CD4-positive, alpha-beta T cell treated with Interleukin-17A for 4 hours (primary cell): ENCODE results near the gene INTS12.
A peak's percentile ranks its signal among the peaks of the same experiment; 100 is the strongest.

Source experiments
- DNase-seq: peaks from one replicate; pipeline ENCODE4 v3.0.0-alpha.2; 2020; ENCODE audit warnings: mixed read lengths

The INTS12 gene

GRCh38 chr4:105683038-105683437, 25.5 kb downstream of the INTS12 start:
- DNase-seq = no peak

DNA sequence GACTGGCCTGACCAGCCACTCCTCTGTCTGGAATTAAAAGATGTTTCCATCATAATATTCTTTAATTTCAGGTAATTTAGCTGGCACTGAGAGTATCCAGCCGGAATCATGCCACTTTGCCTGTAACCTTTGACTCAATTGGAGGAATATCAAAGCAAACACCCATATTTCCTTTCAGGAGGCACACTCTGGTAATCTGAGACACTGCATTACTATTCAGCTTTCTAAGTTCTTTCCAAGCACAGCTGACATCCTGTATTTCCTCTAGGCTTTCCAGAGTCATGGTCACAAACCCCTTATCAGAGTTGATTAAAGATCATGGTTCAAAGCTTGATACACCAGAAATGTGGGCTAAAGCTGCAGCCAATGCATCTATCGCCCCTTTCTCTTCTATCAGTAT, 29.3 kb downstream of the INTS12 start:
- DNase-seq = no peak

- DNase-seq = no peak
Measured at GRCh38 chr4:105677709-105678108, 30.8 kb downstream of the INTS12 start.

DNA sequence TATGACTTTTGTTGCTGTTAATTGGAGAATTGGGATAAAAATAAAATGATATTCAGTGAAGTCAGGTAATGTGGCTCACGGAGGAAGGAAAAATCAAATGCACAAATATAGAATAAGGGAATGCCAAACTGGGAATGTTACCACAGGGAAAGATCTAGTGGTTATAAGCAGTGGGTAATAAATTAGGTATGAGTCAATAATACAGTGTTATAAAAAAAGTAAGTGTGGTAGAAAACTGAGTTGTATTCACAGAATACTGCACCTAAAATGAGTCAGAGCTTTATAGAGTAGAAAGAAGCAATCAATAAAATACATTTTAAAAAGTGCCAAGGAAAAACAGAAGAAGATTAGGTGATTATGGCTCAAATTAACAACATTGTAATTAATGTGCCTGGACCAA, 34.5 kb downstream of the INTS12 start:
- no peak for DNase-seq

- DNase-seq = no peak
Measured at GRCh38 chr4:105671301-105671700, 37.2 kb downstream of the INTS12 start.

DNA sequence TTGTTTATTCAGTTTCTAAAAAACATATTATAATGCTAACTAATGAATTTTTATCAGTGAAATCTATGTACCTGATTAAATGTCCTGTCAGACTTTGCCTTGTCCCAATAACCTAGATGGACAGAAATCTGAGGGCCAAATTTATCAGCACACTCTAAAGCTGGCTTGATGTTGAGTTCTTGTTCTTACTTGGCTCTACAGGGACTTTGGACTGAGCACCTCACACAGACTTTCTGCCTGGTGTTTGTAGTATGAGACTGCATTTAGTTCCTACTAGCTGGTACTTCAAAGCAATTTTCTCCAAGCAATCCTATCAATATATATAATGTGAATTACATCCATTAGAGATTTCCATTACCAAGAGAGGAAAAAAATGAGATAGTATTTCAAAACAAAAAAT, 37.8 kb downstream of the INTS12 start:
- DNase-seq = no peak

GRCh38 chr4:105666693-105667092, 41.8 kb downstream of the INTS12 start:
- DNase-seq = no peak

- no peak for DNase-seq
Measured at GRCh38 chr4:105662935-105663675, 45.4 kb downstream of the INTS12 start.

GRCh38 chr4:105661028-105661427, 47.5 kb downstream of the INTS12 start:
- no peak for DNase-seq

DNA sequence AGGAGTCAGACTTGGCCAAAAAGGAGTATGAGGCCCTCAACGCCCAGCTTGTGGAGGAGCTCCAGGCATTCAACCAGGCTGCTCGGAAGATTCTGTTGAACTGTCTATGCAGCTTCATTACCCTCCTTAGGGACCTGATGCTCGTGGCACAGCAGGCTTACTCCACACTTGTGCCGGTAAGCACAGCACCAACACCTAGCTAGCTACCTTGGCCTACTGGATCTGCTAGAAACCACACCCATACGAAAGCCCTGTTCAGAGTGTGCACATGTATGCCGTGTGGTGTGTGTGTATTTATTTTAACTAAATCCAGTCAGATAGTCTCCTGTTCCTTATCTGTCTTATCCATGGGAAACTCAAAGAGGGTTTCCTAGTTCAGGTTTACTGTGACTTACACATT, 49.3 kb downstream of the INTS12 start:
- no peak for DNase-seq

DNA sequence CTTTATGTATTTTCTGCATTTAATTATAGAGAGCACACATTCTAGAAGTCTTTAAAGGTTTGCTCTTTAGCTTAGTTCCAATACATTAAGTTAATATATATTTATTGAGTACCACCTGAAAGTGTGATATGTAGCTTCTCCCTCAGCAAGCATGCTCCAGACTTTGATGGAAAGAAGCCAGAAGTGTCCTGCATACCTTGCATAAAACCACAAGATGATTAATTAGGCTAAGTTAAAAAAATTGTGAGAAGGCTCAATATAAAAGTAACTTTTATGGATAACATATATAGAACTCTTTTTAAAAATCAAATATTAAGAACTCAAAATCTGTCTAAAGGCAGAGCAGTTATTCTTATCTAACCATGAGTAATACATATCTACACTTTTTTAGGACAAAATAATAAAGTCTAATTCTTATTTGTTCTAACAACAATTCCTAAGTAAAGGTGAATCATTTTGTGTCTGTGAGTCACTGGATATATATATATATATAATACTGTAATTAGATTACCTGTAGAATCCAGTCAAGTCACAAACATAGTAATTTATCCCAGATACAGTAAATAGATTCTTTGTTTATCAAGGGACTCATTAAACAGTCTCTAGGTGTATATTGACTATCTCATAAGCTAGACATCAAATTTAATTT, 51.2 kb downstream of the INTS12 start:
- DNase-seq = no peak

GRCh38 chr4:105652286-105652888, 56.1 kb downstream of the INTS12 start:
- no peak for DNase-seq

DNA sequence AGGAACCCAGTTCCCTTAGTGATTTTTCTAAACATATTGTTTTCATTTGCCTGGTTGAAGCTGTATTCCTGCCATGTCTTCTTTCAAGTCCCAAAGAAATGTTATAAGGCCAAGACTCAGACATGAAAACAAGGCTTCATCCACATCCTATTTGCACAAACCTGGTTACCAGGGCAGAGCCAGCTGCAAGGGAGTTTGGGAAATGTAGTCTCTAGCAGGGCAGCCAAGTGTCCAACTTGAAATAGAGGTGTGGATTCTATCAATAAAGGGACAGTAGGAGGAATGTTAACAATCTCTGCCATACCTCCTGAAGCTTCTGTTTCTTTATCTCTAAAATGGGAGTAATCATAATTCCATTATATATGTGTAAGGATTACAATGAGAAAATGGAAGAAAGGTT, 56.6 kb downstream of the INTS12 start:
- DNase-seq = no peak

DNA sequence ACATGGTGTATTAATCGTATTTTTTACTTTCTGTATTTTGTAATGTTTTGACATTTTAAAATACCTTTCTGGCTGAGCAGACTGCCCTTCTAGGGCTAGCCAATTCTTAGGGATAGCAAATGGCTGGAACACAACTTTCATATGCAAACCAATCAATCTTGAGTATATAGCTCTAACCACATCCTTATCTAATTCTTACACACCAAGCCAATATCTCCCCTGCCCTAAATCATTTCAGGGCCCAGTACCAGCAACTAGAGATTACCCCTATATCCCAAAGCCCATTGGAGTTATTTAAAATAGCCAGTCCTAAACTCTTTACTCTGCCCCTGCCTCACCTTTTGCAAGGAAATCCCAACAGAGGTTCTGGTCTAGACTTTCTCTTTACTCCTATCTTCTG, 58.3 kb downstream of the INTS12 start:
- no peak for DNase-seq

GRCh38 chr4:105645440-105645839, 63.0 kb downstream of the INTS12 start:
- DNase-seq = no peak

GRCh38 chr4:105644257-105644656, 64.2 kb downstream of the INTS12 start:
- no peak for DNase-seq

GRCh38 chr4:105641845-105642244, 66.6 kb downstream of the INTS12 start:
- no peak for DNase-seq

GRCh38 chr4:105637408-105638176, 70.9 kb downstream of the INTS12 start:
- DNase-seq = peak; percentile 18

- DNase-seq = no peak
Measured at GRCh38 chr4:105634402-105635080, 73.9 kb downstream of the INTS12 start.

DNA sequence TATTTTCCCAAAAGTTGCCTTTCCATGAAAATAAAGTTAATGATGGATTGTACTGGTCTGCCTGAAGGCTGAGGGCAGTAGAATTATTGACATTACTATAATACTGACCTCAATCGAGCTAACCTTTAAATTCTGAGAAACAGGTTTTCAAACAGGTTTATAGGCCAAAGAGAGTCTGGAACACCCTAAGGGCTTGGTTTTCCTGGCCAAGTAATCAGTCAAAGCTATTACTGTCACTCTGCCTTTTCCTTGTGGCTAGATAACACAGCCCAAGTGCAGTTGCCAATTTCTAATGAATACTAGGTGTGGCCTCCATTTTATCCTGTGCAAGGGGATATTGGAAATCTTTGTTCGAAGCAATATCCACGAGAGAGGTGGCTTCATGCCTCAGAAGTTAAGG, 75.2 kb downstream of the INTS12 start:
- DNase-seq = no peak
